GM21619 (cell line): ENCODE results near the gene NAA16.

Experiments used
- ATAC-seq: cut with Tn5 transposase; IDR thresholded peaks from one replicate; pipeline ENCODE4 v1.9.1; 2021; ENCODE audit not compliant: unreplicated experiment

Gene NAA16

DNA sequence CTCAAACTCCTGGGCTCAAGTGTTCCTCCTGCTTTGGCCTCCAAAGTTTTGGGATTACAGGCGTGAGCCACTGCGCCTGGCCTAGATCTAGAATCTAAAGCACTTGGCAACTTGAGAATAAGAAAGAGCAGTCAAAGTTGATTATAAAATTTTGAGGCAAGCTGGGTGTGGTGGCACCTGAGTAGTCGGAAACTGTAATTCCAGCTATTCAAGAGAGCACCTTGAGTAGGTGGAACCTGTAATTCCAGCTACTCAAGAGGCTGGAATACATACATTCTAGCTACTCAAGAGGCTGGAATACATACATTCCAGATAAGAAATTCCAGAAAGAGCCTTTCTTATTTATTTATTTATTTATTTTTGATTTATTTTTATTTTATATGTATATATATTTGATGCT lies 8.3 kb upstream of the NAA16 start:
- ATAC-seq: no peak

DNA sequence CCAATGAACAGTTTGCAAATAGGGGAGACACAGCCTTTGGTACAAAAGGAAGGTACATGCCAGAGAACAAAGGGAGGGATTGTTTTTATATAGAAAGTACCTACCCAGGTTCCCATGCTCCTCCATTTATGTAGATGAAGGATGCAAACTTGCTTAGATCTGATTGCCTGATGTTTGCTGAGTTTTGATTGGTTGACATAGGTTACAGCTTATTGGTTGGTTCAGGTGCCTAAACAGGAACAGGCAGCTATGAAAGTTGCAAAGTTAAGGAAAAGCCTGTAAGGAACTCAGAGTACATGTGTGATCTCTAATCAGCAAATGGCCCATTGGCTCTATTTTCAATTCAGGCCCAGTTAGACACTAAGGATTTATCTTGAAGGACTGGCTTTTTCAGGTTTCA lies 6.5 kb upstream of the NAA16 start:
- ATAC-seq: no peak

DNA sequence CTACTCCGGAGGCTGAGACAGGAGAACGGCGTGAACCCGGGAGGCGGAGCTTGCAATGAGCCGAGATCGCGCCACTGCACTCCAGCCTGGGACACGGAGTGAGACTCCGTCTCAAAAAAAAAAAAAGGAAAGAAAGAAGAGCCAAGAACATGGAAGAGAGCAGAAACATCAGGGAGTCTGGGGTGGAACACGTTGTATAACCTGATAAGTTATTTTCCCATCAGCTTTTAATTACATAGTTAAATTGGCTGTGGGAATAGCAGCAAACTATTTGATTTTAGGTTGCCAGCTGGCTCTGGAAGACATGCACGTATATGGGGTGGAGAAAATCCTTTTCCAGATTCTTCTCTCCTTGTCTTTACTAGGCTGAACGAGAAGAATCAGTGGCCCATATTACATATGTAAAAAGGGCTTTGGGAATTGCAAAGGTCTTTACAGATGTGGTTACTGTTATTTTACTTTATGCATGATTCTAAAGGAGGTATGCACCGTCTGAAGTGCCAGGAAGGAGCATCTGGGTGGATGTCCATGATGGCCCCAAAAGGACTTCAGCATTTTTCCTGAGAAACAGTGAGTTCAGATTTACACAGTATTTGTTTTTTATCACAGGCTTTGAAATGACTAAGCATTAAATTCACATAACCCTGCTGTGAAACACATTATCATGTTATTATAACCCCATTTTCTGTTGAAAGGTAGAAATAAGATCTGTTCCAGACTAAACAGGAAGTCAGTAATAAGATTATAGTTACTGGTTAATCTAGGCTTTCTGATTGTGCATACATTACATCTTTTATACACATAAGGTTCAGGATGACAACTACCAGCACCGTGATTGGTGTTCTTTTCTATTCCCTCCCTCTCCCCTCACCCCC lies 4.6 kb upstream of the NAA16 start:
- ATAC-seq: no peak

DNA sequence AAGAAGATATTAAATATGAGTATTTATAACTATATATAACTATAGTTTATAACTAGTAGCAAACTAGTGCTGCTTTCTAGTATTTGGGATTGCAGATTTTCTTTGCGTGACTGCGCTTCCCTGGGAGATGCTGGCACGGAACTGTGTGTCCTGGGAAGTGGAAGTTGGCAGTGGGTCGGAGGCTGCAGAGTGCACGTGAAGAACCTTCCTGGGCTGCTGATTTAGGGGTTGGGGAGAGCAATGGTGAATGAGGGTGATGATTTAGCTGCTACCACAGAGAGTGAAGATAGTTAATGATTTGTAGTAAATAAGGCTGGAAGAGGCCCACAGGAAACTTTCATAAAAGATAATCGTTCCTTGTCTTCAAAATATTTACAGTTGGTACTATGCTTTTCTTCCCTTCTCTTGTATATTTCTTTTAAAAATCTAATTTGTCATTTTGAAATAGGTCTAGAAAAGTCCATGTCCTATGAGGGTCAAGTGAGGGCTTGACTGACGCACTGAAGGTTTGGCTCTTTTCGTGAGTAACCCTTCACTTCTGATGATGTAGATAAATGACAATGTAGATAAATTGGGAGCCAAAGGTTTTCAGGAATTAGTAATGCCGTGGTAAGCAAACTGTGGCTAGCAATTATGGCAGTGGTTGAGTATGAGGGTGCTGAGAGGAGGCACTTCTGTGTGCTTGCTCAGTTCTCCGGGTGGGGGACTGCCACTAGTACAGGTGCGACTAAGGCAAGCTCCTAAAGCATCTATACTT lies 3.0 kb upstream of the NAA16 start:
- no peak for ATAC-seq

DNA sequence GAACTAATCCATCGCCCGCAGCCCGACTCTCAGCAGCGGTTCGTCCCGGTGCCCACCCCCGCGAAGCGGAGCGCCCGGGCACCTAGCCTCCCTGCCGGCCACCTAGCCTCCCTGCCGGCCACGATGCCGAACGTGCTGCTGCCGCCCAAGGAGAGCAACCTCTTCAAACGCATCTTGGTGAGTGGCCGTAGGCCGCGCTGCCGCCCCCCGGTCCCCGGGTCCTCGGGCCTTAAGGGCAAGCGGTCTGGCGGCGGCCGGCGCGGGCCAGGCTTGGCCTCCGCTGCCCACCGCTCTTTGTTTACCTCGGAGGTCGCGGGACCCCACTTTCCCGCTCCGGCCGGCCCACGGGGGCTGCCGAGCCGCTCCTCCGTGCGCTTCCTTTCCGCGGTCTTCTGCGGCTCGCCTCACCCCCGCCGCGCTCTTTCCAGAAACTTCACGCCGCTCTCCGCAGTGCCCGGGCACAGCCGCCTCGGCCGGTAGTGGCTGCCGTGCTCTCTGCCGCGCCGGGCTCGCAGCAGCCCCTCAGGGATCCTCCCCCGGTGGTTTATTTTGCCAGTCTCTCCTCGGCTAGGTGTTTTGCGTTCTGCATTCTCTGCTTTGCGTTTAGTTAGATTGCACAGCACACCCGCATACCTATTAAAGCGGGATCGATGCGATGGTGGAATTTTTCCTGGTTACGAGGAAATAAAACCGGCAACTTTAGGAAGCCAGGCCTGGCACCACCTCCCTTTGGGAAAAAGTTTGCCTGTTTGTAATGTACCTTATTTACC lies 524 bp downstream of the NAA16 start:
- ATAC-seq: peak; percentile 40

DNA sequence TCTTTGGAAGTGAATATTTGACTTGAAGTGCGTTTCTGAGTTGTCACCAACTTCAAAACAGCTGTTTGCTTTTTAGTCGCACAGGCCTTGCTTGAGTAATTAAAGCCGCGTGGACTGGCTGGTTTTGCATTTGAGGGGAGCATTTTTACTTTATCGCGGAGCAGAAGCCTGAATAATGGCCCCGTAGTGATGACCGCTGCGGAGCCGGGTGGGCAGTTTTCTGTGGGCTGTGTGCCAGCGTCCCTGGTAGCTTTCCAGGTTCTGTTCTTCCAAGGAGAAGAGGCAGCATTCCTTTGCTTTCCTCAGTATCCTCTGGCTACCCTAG lies 1.1 kb downstream of the NAA16 start:
- no peak for ATAC-seq

DNA sequence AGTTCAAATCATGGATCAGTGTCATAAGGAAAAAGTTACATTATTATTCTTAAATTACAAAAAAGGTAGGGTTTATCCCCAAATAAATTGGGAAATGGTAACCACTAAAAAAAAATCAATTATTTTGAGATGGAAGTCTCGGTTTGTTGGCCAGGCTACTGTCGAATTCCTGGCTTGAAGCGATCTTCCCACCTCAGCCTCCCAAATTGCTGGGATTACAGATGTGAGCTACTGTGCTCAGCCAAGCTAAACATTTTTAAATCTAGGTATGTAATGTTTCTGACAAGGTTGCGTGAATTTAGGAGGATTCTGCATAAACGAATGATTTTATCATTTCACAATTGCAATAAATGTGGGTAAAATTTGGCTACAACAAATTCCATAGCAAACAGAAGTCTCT lies 2.0 kb downstream of the NAA16 start:
- no peak for ATAC-seq

DNA sequence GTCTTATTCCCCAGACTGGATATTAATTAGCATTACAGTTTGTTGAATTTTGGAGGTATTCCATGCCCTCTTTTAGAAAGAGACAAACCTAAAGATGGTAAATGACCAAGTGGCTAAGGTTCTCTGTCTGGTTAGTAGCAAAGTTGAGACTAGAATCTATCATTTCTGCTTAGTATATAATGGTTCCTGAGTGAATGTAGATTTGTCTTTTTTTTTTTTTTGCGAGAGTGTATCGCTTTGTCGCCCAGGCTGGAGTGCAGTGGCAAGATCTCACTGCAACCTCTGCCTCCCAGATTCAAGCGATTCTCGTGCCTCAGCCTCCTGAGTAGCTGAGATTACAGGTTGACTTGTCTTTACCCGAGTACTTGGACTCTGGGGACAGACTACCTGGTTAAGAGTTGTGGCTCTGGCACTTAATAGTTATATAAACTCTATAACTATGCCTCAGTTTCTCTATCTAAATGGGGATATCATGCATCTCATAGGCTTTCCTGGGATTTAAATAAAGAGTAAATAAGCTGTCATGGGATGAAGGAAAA lies 2.7 kb downstream of the NAA16 start:
- ATAC-seq: no peak

DNA sequence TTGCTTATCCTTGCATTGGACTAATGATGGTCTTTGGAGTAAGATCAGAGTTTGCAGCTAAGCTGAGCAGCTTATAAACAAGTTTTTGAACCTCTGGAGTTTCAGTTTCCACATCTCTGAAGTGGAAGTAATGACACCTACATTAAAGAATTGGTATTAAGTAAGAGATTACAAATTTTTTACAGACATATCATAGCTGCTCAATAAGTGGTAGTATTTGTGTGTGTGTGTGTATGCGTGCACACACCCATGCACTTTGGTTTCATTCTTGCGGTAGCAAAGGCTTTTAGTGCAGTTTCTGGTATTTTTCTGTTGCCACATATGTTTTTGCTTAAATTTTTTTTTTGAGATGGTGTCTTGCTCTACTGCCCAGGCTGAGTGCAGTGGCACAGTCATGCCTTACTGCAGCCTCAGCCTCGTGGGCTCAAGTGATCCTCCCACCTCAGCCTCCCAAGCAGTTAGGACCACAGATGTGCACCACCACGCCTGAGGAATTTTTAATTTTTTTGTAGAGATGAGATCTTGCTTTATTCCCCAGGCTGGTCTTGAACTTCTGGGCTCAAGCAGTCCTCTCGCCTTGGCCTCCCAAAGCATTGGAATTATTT lies 4.5 kb downstream of the NAA16 start:
- no peak for ATAC-seq

DNA sequence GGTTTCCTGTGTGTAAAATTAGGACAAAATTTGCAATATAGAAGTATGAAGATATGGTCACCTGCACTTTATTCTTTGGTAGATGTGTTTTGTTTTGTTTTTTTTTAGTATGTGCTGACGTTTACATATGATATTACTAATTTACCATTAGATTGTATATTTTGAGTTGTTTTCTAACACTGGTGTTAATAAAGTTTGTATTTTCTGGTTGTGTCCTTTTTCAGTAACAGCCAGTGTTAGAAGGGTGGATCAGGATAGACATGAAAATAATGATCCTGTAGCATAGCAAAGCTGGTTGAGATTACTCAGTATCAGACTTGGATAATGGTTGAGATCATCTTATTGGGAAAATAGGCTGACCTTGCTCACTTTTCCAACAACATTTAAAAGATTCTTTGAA lies 6.2 kb downstream of the NAA16 start:
- no peak for ATAC-seq

DNA sequence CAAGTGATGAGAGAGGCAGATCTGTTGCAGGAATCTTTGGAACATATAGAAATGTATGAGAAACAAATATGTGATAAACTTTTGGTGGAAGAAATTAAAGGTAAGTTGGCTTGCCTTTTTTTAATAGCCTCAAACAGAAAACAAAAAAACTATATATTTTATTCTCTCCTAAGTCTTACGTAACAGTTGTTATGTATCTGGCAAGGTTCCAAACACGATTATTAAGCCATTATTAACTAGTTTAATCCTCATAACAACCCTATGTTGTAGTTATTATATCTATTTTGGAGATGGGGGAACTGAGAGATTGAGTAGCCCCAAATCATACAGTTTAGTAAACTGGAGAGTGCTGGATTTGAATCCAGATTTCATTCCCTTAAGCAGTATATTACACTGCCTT lies 14.7 kb downstream of the NAA16 start:
- no peak for ATAC-seq

DNA sequence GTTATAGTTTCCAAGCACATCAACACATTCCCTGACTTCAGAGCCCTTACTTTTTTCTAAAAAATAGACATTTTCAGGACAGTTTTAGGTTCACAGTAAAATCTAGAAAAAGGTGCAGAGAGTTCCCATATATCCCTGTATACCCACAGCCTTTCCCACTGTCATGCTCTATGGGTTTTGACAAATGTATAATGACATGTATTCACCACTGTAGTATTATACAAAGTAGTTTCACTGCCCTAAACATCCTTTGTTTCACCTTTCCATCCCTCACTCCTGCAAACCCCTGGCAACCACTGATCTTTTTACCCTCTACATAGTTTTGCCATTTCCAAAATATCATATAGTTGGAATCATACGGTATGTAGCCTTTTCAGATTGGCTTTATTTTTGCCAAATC lies 15.6 kb downstream of the NAA16 start:
- ATAC-seq: no peak

DNA sequence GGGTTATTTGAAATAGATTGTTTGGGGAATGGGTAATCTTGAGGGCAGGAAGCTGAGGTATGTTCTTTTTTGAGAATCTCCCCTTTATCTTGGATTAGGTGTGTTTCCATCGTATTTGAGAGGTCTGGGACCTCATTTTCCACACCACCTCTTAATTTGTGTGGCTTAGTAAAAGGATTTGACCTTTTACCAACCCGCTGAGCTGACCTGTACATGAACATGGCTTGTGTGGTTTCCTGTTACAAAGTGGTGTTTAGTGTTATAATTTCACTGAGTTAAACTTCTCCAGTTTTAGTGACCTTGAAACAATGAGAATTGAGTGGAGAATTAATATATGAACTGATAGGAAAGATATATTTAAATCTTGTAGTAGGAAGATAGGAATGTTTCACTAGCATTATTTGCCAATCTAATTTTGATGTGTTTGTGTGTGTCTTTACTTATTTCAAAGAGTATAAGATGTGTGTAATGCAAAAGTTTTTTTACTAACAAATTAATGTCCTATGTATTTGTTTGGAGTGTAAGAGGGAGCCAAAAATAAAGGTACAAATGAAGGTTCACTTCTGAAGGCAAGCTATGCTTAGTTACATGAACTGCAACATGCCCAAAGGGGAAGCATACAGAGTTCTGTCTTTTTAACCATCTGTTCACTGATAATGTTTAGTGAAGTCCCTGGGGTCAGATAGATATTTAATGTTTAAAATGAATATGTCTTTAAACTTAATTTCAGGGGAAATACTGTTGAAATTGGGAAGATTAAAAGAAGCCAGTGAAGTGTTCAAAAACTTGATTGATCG lies 17.1 kb downstream of the NAA16 start:
- no peak for ATAC-seq

DNA sequence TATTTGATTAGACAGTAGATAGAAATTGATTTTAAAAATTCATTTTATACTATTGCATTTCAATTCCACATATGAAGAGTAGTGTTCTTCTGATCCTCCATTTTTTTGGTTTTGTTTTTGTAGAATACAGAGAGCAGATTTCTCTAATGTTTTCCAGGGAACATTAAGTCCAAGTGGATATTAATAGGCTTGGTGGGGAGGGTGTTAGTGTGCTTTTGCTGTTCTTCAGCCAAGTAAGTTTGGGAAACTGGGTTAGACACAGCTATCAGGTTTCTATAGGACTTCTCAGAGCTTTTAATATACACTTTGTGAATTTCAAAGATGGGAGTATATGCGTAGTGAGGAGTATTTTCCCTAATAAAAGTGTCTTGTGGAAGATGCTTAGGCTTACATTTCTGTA lies 21.8 kb downstream of the NAA16 start:
- ATAC-seq: no peak

DNA sequence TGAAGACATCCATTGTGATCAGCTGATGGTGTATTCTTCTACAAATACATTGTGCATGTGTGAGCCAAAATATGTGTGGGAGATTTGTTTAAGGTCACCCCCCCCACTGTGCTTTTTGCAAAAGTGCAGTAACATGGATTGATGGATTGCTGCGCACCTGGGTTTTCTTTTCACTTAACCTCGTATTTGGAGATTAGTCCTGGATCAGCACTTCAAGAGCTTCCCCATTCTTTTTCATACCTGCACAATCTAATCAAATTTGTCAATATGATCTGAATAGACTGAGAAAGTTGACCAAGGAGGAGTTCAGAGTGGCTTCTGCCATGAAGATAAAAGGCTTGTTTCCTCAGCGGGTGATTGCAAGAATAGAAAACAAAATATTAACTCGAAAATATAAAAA lies 23.7 kb downstream of the NAA16 start:
- no peak for ATAC-seq

DNA sequence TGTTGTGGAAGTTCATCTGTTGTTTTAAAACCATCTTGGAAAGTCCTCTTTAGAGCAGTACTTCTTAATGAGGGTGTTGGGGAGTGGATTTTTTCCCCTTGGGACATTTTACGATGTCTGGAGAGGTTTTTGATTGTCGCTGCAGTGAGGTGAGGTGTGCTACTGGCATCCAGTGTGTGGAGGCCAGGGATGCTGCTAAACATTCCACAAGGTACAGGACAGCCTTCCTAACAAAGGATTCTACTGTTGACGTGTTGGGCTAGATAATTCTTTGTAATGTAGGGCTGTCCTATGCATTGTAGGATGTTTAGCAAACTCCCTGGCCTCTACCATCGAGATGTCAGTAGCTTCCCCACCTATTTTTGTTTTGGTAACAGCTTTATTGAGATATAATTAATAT lies 33.3 kb downstream of the NAA16 start:
- no peak for ATAC-seq

DNA sequence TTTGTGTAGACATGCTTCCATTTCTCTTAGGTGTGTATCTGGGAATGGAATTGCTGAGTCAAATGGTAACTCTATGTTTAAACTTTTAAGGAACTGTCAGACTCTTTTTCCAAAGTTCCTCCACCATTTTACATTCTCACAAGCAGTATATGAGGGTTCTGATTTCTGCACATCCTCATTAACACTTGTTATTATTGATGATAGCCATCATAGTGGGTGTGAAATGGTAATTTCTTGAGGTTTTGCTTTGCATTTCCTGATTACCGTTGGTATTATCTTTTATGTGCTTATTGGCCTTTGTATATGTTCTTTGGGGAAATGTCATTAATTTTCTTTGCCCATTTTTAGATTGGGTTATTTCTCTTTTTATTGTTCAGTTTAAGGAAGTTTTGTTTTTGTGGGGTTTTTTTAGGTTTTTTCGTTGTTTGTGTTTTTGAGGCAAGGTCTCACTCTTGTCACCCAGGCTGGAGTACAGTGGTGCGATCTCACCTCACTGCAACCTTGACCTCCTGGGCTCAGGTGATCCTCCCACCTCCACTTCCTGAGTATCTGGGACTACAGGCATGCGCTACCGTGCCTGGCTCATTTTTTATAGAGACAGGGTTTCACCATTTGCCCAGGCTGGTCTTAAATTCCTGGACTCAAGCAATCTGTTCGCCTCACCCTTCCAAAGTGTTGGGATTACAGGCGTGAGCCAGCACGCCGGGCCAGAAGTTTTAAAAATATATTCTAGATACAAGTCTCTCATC lies 34.3 kb downstream of the NAA16 start:
- no peak for ATAC-seq

DNA sequence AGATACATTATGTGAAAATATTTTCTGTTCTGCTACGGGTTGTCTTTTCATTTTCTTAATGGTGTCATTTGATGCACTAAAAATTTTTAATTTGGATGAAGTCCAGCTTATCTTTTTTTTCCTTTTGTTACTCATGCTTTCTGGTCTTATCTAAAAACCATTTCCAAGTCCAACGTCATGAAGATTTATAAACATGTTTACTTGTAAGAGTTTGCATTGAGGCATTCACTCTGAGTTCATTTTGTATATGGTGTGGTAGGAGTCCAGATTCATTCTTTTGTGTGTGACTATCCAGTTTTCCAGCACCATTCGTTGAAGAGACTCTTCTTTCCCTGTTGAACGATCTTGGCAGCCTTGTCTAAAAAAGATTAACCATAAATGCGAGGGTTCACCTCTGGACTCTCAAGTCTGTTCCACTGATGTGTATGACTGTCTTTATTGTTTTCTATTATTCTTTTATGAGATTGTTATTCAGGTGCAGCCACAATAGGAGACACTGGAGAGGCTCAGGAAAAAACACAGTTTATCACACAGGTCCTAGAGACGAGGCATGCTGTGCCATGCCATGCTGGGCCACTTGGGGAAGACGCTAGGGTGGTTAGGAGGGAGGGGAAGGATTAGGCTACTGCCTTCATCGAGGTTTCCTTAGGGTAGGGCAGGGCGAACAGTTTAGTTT lies 35.0 kb downstream of the NAA16 start:
- ATAC-seq: no peak
